CD4-positive, alpha-beta T cell treated with Interleukin-21 for 1 hour (primary cell): ENCODE data around the gene PBX1.

Experiments used
- DNase-seq: peaks from one replicate; pipeline ENCODE4 v3.0.0-alpha.2; 2020

PBX1 gene

DNA sequence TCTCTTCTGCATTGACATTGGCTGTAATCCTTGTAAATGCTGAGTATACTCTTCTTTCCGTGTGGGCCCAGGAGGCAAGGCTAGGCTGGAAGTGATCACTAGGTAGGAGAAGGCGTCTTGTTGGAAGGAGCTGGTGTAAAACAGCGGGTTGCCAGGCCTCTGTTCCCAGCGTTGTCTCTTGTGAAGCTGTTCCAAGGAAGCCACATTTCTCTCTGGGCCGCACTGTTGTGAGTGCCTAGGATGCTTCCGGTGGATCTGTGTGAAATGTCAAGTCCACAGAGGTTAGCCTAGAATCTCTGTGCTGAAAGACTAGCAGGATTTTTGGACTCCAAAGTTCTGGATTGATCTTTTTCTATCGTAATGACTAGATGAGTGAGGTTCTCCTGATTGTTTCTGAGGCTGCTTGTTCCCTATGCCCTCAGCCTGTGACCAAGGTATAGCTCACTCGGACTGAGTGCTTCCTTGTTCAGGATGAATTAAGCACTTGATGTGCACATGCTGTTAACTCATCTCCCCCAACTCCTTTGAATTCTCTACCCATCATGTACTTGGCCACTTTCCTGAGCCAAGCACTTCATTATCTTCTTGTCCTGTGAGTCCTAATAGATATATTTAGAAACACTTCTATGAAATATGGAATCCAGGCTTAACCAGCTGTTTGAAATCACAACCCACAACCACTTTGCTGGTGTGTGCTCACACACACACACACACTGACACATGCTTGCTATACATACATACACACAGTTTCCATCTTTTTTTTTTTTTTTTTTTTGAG, 63.3 kb downstream of the PBX1 start:
- DNase-seq = no peak

GRCh38 chr1:164623805-164624204, 64.8 kb downstream of the PBX1 start:
- DNase-seq = no peak

GRCh38 chr1:164624400-164624799, 65.4 kb downstream of the PBX1 start:
- no peak for DNase-seq

DNA sequence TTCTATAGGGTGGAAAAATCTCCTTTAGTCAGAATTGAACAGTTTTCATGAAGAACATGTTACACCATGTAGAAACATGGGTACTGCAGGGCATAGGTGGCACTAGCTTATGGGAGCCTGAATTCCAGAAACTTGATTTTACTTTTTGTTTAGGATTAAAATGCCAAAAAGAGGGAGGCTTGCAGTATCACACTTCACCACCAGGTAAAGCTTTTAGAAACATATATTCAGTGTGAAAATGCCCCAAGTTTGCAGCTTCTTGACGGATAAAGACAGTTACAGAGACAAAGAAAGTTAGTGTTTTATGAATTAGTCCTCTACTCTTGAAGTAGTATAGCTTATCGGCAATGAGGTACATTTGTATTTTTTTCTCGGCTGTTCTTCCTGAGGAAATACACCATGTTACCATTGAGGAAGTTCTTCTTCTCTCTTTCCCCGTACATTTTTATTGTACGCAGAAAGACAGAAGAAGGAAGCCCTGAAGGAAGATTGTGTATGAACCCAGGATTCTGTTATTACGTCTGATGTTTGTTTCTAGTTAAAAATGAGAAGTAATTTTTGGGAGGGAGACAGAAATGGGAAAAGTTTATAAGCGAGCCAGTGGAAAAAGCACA, 66.1 kb downstream of the PBX1 start:
- DNase-seq = no peak

GRCh38 chr1:164628772-164629171, 69.8 kb downstream of the PBX1 start:
- DNase-seq = no peak

DNA sequence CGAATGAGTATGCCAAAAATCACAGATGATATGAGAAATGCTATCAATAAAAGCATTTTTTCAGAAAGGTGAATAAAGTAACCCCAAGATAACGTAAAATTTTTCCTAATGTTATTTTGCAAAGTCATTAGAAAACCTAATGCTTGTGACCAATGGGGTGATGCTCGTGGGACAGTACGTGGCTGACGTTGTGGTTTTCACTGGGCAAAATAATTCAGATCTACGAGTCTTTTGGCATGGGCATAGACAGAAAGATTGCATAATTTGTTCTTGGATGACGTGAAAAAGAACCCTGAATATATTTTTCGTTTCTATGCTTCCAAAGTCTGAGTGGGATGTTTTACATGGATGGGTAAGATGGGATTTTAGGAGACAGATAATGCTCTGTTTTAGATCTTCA, 71.0 kb downstream of the PBX1 start:
- no peak for DNase-seq

- no peak for DNase-seq
Measured at GRCh38 chr1:164630626-164631396, 71.8 kb downstream of the PBX1 start.

- DNase-seq = no peak
Measured at GRCh38 chr1:164631751-164632150, 72.8 kb downstream of the PBX1 start.

GRCh38 chr1:164633997-164634396, 75.0 kb downstream of the PBX1 start:
- no peak for DNase-seq

- no peak for DNase-seq
Measured at GRCh38 chr1:164635059-164635802, 76.2 kb downstream of the PBX1 start.

- DNase-seq = no peak
Measured at GRCh38 chr1:164635803-164636731, 77.1 kb downstream of the PBX1 start.

GRCh38 chr1:164636757-164637156, 77.8 kb downstream of the PBX1 start:
- no peak for DNase-seq

DNA sequence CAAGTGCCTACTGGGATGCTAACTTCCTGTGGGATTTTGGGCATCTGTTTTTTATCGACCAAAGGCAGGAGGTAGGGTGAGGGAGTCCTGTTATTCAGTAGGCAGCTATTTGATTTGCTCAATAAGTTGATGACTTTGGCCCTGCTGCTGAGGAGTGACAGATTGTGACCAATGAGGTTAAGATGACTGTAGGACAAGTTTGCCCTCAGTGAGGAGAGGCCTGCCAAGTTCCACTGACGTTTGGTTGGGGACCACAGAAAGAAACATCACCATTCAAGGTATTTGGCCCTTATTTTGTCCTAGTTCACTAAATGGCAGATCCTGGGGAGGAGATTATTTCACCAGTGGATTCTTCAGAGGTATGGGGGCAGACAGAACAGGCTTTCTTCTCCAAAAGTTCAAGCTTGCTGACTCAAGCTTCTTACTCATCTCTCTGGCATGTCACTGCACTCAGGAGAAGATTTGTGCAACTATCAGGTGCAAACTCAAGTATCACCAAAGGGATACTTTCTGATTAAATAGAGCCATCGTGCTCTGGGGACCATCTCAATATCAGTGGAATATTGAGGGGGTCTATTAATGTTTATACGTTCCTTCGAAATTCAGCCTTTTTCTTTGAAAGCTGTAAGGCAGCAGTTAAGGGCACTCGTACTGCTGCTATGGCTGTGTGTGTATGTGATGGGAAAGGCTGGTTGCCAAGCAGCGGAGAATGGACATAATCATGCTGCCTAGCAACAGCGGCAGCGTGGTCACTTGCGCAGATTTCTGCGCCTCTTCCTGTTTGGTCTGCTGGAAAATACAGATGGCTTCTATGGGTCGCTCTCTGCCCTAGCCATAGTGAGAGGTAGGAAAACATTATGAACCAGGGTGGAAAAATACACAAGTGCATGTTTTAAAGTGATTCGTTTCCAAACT, 78.7 kb downstream of the PBX1 start:
- no peak for DNase-seq

DNA sequence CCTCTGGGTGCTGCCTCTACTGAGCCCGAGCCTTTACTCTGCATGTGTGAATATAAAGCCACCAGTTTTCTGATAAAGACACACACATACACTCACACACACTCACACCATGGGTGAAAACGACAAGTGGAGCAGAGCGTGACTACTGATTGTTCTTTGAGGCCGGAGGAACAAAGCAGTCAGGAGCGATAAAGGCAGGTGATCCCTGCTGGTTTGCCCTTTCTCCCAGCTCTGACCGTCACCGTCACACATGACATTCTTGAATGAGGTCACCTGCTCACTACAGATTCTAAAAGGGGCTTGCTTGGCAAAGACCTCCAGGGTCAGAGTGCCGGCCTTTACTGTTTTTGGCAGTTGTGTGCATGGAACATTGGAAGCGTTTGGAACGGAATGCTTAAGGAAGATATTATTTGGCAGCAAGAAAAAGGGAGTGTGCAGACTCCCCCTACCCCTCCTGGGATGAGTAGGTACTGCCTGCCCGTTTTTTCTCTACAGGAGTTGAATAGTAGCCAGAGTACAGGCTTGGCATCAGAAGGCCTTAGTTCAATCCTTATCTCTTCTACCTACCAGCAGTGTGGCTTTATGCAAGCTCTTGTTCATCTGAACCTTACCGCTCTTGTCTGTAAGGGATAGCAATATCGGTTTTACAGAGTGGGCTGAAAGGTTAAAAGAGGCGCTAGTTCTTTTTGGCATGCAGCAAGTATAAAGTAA, 79.7 kb downstream of the PBX1 start:
- DNase-seq = no peak

DNA sequence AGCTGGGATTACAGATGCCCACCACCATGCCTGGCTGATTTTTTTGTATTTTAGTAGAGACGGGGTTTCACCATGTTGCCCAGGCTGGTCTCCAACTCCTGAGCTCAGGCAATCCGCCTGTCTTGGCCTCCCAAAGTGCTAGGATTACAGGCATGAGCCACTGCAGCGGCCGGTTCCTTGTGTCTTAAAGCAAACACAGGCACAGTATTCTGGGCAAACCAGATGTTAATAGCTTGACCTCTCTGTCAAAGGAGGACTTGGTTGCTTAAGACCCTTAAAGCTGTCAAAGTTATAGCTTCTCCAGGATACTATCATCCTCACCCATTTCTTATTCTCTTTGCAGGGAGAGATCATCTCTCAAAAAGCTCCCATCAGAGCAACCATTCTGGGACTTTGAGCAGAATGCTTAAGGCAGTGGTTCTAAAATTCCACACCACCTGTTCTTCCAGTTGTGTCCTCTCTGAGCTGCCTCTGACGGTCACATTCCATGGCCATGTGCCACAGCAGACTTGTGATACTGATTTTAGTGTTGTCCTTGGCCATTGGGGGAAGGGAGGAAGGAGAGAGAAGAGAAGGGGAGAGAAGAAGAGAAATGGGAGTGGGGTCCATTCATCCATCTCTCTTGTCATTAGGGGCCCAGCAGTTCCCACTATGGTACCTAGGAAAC, 81.8 kb downstream of the PBX1 start:
- DNase-seq = no peak

DNA sequence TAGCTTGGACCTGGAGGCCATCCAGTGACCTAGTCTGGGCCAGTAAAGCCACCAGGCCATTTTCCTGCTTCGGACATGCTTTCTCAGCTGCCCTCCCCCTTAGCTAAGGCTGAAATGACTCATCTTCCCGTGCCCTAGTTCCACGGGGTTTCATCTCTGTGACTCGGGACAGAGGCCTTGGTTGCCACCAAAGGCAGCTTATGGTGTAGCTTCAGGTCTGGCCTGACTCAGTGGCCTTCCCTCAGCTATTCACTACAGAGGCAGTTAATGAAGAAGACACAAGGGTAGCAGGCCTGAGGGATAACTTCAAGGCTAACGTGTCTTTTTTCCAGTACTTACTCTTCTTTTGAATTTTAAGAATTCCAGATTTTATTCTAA, 82.4 kb downstream of the PBX1 start:
- DNase-seq = no peak

DNA sequence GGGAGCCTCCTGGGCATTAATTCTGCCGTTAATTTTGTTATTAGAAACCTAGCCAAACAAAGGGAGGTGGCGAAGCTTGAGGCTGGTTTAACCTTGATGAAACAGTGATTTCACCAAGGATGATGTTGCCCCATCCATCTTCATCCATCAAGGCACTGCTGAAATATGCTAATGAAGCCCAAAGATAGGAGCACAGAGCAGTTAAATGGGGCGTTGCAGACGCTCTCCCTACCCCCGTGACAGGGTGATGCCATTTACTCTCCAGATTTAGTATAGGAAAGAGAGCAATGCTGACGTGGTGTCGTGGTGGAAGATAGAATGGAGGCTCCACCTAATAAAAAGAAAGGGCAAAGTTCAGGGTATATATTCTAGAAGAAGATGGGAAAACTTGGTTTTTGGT, 84.0 kb downstream of the PBX1 start:
- no peak for DNase-seq

GRCh38 chr1:164644268-164644667, 85.3 kb downstream of the PBX1 start:
- no peak for DNase-seq

- DNase-seq = no peak
Measured at GRCh38 chr1:164644774-164645644, 86.0 kb downstream of the PBX1 start.
